Adrenal gland (tissue), 5 donors: ENCODE measurements around the gene NPAS3.

Source experiments
- CTCF ChIP-seq, 6 experiments: fragments of 450-650 bp in 4 of 6; fragments of 200-600 bp in 2 of 6; sonication (generic) in 1 of 6; IDR thresholded peaks; 1 replicate in 5 of 6; 2 replicates in 1 of 6; pipeline versions ENCODE4 v1.5.1 to v1.8.0; 2016 to 2021; ENCODE audit warnings: antibody characterized with exemption in 6 of 6, mild to moderate bottlenecking in 2 of 6, moderate library complexity in 1 of 6
- POLR2A ChIP-seq, 2 donors: fragments of 450-650 bp; IDR thresholded peaks; one replicate each; pipeline ENCODE4 v1.6.1; 2017; ENCODE audit warnings: antibody characterized with exemption in 2 of 2, mild to moderate bottlenecking in 2 of 2, moderate library complexity in 1 of 2
- donor health status: DM: no; HTN: no; CAD: no.

- no peak for TF ChIP-seq POLR2A (IDR thresholded peaks at IDR 0.05)
- TF ChIP-seq CTCF (IDR thresholded peaks at IDR 0.05), result no peak
Measured at GRCh38 chr14:33307691-33308251, 369.1 kb downstream of the NPAS3 start.
